ENCODE results near the gene TMEM38B. TPM values are rescaled to one million over a fixed set of nuclear protein-coding genes. Genes with fewer than 3 reads are reported as not detected.
A peak's percentile ranks its signal among the peaks of the same experiment; 100 is the strongest.

Gene TMEM38B
- total RNA-seq, 1 experiment from 2014 or later = 14.5 TPM

- Histone ChIP-seq H4K8ac (replicated peaks; ENCODE audit: insufficient read length, low read depth, low read length) (no peak overlapping the region), H4K5ac (ENCODE audit: insufficient read length, low read depth, low read length) (no peak overlapping the region), H2BK5ac (ENCODE audit: insufficient read length, low read length) (no peak overlapping the region), H3K9ac (ENCODE audit: extremely low read depth, insufficient read length, low read length) (no peak overlapping the region), H3K27me3 (ENCODE audit: insufficient read depth, low read length) (no peaks in the 10 kb centered on the region), H2BK12ac (ENCODE audit: insufficient read length, low read depth, low read length) (no peak overlapping the region), H3K4me1 (ENCODE audit: insufficient read depth, low read length) (no peaks in the 10 kb centered on the region), H2BK120ac (ENCODE audit: low read depth, low read length, poor library complexity, severe bottlenecking) (no peak overlapping the region), H3K27ac (ENCODE audit: insufficient read length, low read depth, low read length) (no peak overlapping the region), H2BK20ac (ENCODE audit: low read depth, low read length, poor library complexity, severe bottlenecking) (no peak overlapping the region), H3K14ac (ENCODE audit: insufficient read depth, low read length) (no peak overlapping the region), H2AFZ (ENCODE audit: low read length) (no peak overlapping the region), H3K79me1 (ENCODE audit: insufficient read depth, low read depth, low read length, poor library complexity, severe bottlenecking) (no peaks in the 10 kb centered on the region), H2AK5ac (ENCODE audit: insufficient read length, low read length) (no peak overlapping the region), H3K4me2 (ENCODE audit: insufficient read depth, insufficient read length, low read length) (no peak overlapping the region), H3T11ph (ENCODE audit: low read length) (no peak overlapping the region), H3K79me2 (ENCODE audit: insufficient read depth, low read length) (no peaks in the 10 kb centered on the region), H3K56ac (ENCODE audit: insufficient read length, low read depth, low read length) (no peak overlapping the region), H3K9me3 (ENCODE audit: control insufficient read depth, low read depth, low read length) (no peaks in the 10 kb centered on the region), H2BK15ac (ENCODE audit: low read depth, low read length) (no peak overlapping the region), H3K23ac (ENCODE audit: insufficient read length, low read depth, low read length) (no peak overlapping the region), H4K91ac (ENCODE audit: insufficient read length, low read depth, low read length) (no peak overlapping the region), H3K18ac (ENCODE audit: insufficient read length, low read depth, low read length) (no peak overlapping the region), H3K23me2 (ENCODE audit: insufficient read length, low read depth, low read length, poor library complexity, severe bottlenecking) (no peaks in the 10 kb centered on the region), H3K4ac (ENCODE audit: low read depth, low read length) (no peak overlapping the region), H4K20me1 (ENCODE audit: control insufficient read depth, insufficient read depth, insufficient read length) (no peaks in the 10 kb centered on the region)
- Mint-ChIP-seq H3K36me3 (ENCODE audit: insufficient read depth in 1 of 3, low read depth in 3 of 3) (no peaks in the 10 kb centered on the region; a peak in 1 of 7 replicates), H3K4me3 (no peak overlapping the region), H3K27ac (peak overlapping the region in 1 of 3 experiments; percentile 70; a peak in 1 of 7 replicates), H3K27me3 (ENCODE audit: low read depth) (no peaks in the 10 kb centered on the region), H3K9me3 (no peaks in the 10 kb centered on the region), H3K4me1 (peaks cover 4 to 6% of the 10 kb centered on the region in 2 experiments; a peak in 3 of 4 replicates)
- no peak for DNase-seq
- TF ChIP-seq CTCF (conservative IDR thresholded peaks at IDR 0.05) = no peak
- no CpG with 5 or more reads among the region's 2 CpGs for WGBS (ENCODE audit: extremely low coverage, insufficient read length, low lambda C conversion rate)
Observed at GRCh38 chr9:105714020-105714331, 19.6 kb downstream of the TMEM38B start.

All from H9 (cell line).